NCI-H526 treated with DMSO at 0.1 percent for 48 hours (cell line): ENCODE measurements around the gene FGF3.
"Not testable (repeated sequence)": the region's sequence is repeated elsewhere in the genome, so short reads cannot be mapped to it uniquely, and the experiment has no call there.

ENCODE experiments used
- DNase-seq: peaks from one replicate; lab custom pipeline; 2025; lab: John Stamatoyannopoulos, UW

FGF3 gene

DNA sequence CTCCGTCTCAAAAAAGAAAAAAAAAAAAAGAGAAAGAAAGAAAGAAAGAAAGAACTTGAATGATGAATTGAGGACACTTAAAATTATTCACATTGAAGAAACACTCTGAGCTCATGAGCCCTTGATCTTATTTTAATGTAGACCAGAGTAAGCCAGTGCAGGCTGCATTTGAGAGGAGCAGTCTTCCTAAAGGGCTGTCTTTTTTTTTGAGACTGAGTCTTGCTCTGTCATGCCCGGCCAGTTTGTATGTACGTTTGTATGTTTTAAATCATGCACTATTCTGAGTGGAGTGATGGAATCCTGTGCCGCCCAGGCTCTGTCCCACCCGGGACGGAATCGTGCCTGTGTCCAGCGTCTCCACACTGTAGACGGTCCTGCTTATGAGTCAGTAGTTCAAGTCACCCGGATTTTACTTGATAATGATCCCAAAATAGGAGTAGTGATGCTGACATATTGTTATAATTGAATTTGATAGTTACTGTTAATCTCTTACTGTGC, 53.7 kb downstream of the FGF3 start:
- DNase-seq, result no peak

DNA sequence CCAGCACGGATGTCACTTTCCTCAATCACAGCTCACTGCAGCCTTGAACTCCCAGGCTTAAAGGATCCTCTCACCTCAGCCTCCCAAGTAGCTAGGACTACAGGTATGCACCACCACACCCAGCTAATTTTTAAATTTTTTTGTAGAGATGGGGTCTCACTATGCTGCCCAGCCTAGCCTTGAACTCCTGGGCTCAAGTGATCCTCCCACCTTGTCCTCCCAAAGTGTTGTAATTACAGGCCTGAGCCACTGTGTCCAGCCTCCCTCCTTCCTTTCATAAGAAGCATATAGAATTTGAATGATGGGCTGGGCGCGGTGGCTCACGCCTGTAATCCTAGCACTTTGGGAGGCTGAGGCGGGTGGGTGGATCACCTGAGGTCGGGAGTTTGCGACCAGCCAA, 54.3 kb downstream of the FGF3 start:
- not testable (repeated sequence) for DNase-seq

- DNase-seq, result no peak
Measured at GRCh38 chr11:69760319-69760718, 58.9 kb downstream of the FGF3 start.
